HL-60 (cell line): ENCODE data around the gene SEL1L2.

Experiments
- POLR2AphosphoS5 ChIP-seq: IDR thresholded peaks from 2 replicates; pipeline ENCODE4 v1.6.1; 2012; ENCODE audit warnings: low read depth
- TF ChIP-seq, protein P1 (sequence below): IDR thresholded peaks from one replicate; pipeline ENCODE4 v1.5.1; 2011; ENCODE audit warnings: low read length, control low read depth, inconsistent platforms; ENCODE audit not compliant: insufficient read depth
- TF ChIP-seq, protein P2 (sequence below): IDR thresholded peaks from 2 replicates; pipeline ENCODE4 v1.6.1; 2012; ENCODE audit warnings: low read depth; ENCODE audit not compliant: insufficient replicate concordance

DNA sequence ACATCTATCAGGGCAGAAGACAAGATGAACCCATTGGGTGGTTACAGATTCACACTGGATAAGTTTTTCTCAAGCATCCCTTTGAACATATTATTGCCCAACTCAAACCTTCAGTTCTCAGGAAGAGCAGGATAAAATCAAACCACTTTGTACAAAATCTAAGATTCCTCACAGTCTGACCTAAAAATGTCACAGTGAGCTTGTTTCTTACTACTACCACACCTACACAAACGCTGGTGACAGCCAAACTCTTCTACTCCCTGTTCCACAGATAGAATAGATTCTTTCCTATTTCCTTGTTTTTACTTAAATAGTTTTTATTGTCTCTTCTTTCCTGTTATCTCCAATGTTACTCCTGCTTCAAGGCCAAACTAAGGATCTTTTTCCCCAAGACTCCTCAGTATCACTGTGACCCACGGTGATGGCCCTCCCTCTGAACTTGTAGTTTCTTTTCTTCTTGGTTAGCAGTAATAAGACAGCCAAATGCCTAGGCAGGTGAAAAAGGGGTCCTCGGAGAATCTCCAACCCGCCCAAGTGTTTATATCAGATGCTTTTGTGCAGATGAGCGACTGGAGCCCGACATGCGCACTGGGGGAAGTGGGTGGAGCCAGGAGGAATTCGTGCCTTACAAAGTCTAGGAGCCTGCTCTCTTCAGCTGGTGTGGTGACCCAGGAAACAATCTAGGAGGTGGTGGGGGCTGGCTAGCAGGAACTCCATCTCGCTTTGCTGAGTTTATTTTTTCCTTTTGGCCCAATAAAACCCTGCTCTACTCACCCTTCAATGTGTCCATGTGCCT is 53.4 kb downstream of the SEL1L2 start:
- TF ChIP-seq, protein P1, sequence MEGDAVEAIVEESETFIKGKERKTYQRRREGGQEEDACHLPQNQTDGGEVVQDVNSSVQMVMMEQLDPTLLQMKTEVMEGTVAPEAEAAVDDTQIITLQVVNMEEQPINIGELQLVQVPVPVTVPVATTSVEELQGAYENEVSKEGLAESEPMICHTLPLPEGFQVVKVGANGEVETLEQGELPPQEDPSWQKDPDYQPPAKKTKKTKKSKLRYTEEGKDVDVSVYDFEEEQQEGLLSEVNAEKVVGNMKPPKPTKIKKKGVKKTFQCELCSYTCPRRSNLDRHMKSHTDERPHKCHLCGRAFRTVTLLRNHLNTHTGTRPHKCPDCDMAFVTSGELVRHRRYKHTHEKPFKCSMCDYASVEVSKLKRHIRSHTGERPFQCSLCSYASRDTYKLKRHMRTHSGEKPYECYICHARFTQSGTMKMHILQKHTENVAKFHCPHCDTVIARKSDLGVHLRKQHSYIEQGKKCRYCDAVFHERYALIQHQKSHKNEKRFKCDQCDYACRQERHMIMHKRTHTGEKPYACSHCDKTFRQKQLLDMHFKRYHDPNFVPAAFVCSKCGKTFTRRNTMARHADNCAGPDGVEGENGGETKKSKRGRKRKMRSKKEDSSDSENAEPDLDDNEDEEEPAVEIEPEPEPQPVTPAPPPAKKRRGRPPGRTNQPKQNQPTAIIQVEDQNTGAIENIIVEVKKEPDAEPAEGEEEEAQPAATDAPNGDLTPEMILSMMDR, result no peak
- no peak for TF ChIP-seq POLR2AphosphoS5
- TF ChIP-seq, protein P2, sequence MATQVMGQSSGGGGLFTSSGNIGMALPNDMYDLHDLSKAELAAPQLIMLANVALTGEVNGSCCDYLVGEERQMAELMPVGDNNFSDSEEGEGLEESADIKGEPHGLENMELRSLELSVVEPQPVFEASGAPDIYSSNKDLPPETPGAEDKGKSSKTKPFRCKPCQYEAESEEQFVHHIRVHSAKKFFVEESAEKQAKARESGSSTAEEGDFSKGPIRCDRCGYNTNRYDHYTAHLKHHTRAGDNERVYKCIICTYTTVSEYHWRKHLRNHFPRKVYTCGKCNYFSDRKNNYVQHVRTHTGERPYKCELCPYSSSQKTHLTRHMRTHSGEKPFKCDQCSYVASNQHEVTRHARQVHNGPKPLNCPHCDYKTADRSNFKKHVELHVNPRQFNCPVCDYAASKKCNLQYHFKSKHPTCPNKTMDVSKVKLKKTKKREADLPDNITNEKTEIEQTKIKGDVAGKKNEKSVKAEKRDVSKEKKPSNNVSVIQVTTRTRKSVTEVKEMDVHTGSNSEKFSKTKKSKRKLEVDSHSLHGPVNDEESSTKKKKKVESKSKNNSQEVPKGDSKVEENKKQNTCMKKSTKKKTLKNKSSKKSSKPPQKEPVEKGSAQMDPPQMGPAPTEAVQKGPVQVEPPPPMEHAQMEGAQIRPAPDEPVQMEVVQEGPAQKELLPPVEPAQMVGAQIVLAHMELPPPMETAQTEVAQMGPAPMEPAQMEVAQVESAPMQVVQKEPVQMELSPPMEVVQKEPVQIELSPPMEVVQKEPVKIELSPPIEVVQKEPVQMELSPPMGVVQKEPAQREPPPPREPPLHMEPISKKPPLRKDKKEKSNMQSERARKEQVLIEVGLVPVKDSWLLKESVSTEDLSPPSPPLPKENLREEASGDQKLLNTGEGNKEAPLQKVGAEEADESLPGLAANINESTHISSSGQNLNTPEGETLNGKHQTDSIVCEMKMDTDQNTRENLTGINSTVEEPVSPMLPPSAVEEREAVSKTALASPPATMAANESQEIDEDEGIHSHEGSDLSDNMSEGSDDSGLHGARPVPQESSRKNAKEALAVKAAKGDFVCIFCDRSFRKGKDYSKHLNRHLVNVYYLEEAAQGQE, result no peak
